OCI-LY3 (cell line): Measurements from ENCODE around the gene VPS13D.

ENCODE experiments used
- CTCF ChIP-seq: fragments of 200-600, 300-600 bp; sonication (generic); IDR thresholded peaks from 2 replicates; pipeline ENCODE4 v1.5.1; 2014; ENCODE audit warnings: antibody characterized with exemption, low read length, low read depth
- EZH2phosphoT487 ChIP-seq: fragments of 200-600 bp; shearing (Covaris generic); IDR thresholded peaks from 2 replicates; pipeline ENCODE4 v1.6.1; 2018; ENCODE audit warnings: antibody characterized with exemption, mixed run types, low read depth

- TF ChIP-seq CTCF (no peak), EZH2phosphoT487 (no peak)
Observed at GRCh38 chr1:12479311-12479710, 249.5 kb downstream of the VPS13D start.
